Chondrocyte (in vitro differentiated cells): Measurements from ENCODE around the gene VPS13D. TPM values are rescaled to one million over a fixed set of nuclear protein-coding genes. Genes with fewer than 3 reads are reported as not detected.

Experiments used
- DNase-seq: peaks from one replicate; pipeline ENCODE4 v3.0.0; 2021; ENCODE audit warnings: mixed read lengths, low spot score
- H3K27ac Mint-ChIP-seq: one replicate; pipeline ENCODE4 v1.8.0; 2021; ENCODE audit warnings: mild to moderate bottlenecking, moderate library complexity, mixed read lengths; ENCODE audit not compliant: unreplicated experiment
- H3K27me3 Mint-ChIP-seq: 2 replicates; pipeline ENCODE4 v1.8.0; 2021; ENCODE audit warnings: low read depth, mixed read lengths
- H3K36me3 Mint-ChIP-seq: 2 replicates; pipeline ENCODE4 v1.8.0; 2021; ENCODE audit warnings: low read depth, mixed read lengths
- H3K4me1 Mint-ChIP-seq: 2 replicates; pipeline ENCODE4 v1.8.0; 2021; ENCODE audit warnings: low read depth, mild to moderate bottlenecking, mixed read lengths
- H3K4me3 Mint-ChIP-seq: one replicate; pipeline ENCODE4 v1.8.0; 2021; ENCODE audit warnings: mild to moderate bottlenecking, moderate library complexity, mixed read lengths; ENCODE audit not compliant: unreplicated experiment
- H3K9me3 Mint-ChIP-seq: 2 replicates; pipeline ENCODE4 v1.8.0; 2021; ENCODE audit warnings: low read depth, mixed read lengths
- total RNA-seq: library from RNA; stranded (reverse); gene quantifications from 3 replicates; pipeline ENCODE4 v1.2.1, GENCODE V29; 2021
- TF ChIP-seq, protein P1 (sequence below): fragments of 200-600 bp; sonication (generic); IDR thresholded peaks from 2 replicates; pipeline ENCODE4 v1.5.0; 2021; ENCODE audit warnings: antibody characterized with exemption, mild to moderate bottlenecking, moderate library complexity

The VPS13D gene
- total RNA-seq, 1 donor from 2014 or later, result 40.0 TPM

DNA sequence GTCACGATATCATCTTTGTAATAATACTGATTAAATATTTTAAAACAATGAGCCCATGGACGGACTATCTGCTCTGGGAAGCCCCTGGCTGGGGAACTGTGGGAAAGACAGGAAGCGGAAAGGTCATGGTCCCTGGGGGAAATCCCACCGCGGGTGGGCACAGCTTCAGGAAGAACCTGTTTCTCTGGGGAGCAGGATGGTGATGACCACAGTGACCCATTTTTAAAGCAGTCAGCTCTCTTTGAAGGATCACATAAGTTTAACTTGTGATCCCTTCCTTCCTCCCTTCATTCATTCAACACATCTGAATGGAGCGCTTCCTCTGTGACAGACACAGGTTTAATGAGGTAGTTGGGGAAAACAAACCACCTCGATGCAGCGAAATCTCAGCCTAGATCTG is 315.2 kb downstream of the VPS13D start:
- no peak overlapping the region for H3K4me3 Mint-ChIP-seq
- H3K4me1 Mint-ChIP-seq, result peaks cover 41% of the 10 kb centered on the region
- no peak for DNase-seq
- no peaks in the 10 kb centered on the region for H3K36me3 Mint-ChIP-seq
- H3K27me3 Mint-ChIP-seq, result peaks cover 2% of the 10 kb centered on the region
- TF ChIP-seq, protein P1, sequence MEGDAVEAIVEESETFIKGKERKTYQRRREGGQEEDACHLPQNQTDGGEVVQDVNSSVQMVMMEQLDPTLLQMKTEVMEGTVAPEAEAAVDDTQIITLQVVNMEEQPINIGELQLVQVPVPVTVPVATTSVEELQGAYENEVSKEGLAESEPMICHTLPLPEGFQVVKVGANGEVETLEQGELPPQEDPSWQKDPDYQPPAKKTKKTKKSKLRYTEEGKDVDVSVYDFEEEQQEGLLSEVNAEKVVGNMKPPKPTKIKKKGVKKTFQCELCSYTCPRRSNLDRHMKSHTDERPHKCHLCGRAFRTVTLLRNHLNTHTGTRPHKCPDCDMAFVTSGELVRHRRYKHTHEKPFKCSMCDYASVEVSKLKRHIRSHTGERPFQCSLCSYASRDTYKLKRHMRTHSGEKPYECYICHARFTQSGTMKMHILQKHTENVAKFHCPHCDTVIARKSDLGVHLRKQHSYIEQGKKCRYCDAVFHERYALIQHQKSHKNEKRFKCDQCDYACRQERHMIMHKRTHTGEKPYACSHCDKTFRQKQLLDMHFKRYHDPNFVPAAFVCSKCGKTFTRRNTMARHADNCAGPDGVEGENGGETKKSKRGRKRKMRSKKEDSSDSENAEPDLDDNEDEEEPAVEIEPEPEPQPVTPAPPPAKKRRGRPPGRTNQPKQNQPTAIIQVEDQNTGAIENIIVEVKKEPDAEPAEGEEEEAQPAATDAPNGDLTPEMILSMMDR, result no peak
- no peak overlapping the region for H3K27ac Mint-ChIP-seq
- H3K9me3 Mint-ChIP-seq, result no peaks in the 10 kb centered on the region

DNA sequence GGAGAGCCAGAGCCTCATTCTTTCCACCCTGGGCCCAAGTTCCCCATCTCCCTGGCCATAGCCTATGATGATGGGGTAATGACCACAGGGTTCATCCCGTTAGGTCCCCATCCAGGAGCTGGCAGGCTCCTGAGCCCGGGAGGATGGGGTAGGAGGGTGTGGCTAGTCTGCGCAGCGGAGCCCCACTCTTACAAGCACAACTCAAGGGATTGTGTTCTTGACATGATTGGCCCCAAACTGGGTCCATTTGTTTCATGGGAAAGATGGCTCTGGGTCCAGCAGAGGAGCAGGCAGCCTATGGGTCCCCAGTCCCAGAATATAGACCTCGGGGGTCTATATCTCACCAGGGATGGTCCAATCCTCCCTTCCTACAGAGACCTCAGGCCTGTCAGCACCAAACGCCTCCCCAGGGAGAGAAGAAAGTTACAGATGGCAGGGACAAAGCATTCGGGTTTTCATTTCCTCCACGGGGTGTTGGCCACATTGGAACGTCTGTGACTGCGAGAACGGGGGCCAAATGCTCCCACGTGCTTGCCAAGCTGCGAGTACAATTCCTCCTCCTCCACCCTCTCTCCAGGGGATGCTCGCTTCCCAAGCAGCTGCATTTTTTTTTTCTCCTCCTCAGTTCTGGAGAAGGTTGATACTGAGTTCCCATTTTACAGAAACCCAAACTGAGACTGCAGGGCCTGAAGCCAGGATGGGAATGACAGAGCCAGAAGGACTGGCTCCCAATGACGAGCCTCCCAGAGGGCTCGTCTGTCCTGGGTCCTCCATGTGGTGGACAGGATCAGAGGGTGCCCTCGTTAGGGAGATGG is 317.1 kb downstream of the VPS13D start:
- H3K27ac Mint-ChIP-seq, result no peak overlapping the region
- no peak overlapping the region for H3K4me3 Mint-ChIP-seq
- H3K4me1 Mint-ChIP-seq, result peaks cover 31% of the 10 kb centered on the region
- TF ChIP-seq, protein P1, result no peak
- H3K36me3 Mint-ChIP-seq, result no peaks in the 10 kb centered on the region
- H3K9me3 Mint-ChIP-seq, result no peaks in the 10 kb centered on the region
- peaks cover 2% of the 10 kb centered on the region for H3K27me3 Mint-ChIP-seq
- DNase-seq, result peak; percentile 62

DNA sequence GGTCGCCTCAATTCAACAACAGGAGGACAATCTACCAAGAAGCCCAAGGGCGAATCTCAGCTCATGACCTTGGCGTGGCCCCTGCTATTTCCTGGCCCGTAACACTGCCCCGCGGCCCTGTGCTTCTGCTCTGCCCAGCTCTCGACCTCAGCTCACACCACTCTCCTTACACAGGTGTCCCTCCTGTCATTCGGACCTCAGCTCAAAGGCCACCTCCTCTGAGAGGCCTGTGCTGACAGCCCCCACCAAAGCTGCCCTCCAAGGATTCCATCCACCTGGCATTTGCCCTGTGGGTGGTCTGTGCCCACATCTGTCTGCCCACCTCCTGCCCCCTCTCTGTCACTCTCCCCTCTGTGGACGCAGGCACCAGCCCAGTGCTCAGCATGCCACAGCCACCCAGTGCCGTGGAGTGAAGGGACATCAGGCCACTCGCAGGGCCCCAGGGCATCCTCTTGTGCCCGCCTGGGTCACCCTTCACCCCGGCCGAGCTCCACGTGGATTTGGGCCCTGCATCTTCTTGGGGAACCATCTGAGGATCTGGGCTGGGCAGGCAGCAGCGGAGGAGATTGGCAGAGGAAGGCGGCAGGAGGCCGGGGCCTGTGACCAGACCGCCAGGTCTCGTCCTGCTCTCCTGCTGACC is 317.9 kb downstream of the VPS13D start:
- H3K9me3 Mint-ChIP-seq, result no peaks in the 10 kb centered on the region
- TF ChIP-seq, protein P1, result no peak
- H3K27ac Mint-ChIP-seq, result peak overlapping the region; percentile 57
- peaks cover 2% of the 10 kb centered on the region for H3K27me3 Mint-ChIP-seq
- no peak overlapping the region for H3K4me3 Mint-ChIP-seq
- peak; percentile 83 for DNase-seq
- no peaks in the 10 kb centered on the region for H3K36me3 Mint-ChIP-seq
- H3K4me1 Mint-ChIP-seq, result peaks cover 27% of the 10 kb centered on the region

DNA sequence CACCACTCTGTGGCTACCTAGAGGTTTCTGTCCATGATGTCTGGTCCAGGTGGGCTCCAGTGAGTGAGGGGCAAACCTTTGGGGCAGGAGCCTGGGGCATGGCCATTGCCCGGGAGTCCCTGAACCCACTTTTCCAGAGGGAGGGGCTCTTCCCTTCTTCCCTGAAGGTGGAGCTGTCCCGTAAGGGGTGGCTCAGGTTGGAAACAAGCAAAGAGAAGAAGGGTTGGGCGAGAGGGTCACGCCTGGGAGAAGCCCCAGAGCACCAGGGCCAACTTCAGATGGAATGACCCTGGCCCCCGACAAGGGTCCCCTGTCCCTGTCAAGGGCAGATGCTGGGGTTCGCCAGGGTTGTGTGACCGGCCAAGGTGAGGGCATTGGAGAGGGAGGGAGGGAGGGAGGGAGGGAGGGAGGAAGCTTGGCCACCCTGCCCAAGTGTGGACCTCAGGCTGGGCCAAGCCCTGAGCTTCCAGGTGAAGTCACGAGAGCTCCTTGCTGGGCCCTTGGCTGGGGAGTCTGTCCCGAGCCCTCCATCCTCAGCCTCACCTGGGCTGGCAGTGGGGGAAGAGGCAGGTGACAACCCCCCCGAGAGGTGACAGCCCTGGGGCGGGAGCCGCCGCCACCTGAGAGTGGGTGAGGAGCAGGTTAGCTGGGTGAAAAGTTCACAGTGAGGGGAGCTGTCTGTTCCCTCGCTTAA is 318.6 kb downstream of the VPS13D start:
- peak; percentile 68 for DNase-seq
- no peak overlapping the region for H3K4me3 Mint-ChIP-seq
- no peak overlapping the region for H3K27ac Mint-ChIP-seq
- peaks cover 34% of the 10 kb centered on the region for H3K4me1 Mint-ChIP-seq
- no peaks in the 10 kb centered on the region for H3K36me3 Mint-ChIP-seq
- no peaks in the 10 kb centered on the region for H3K9me3 Mint-ChIP-seq
- TF ChIP-seq, protein P1, result no peak
- peaks cover 2% of the 10 kb centered on the region for H3K27me3 Mint-ChIP-seq

DNA sequence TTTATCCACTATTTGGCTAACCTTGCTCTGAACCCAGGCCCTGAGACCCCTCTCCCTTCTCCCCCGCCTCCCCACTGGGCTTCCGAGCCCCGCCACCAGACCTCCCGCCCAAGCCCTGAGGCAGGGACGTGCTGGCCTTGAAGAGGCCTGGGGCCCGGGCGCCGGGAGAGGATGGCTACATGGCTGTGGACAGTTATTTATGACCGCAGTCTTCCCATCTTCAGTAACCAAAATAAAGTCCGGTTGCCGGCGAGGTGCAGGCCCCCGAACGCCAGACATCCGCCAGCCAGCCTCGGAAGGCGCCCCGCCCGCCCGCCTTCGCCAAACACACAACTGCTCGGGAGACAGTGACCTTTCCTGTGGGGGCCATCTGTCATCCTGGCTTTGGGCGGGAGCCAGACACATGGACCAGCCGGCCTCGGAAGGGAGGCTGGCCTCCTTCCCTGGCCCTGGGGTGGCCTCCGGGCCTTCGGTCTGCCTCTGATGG is 319.2 kb downstream of the VPS13D start:
- TF ChIP-seq, protein P1, result no peak
- Mint-ChIP-seq H3K9me3 (no peaks in the 10 kb centered on the region), H3K36me3 (no peaks in the 10 kb centered on the region), H3K4me1 (peaks cover 40% of the 10 kb centered on the region), H3K4me3 (no peak overlapping the region), H3K27me3 (peaks cover 2% of the 10 kb centered on the region), H3K27ac (peak overlapping the region; percentile 96)
- peak; percentile 79 for DNase-seq
